ENCODE data around the gene MYCBPAP. TPM values are rescaled to one million over a fixed set of nuclear protein-coding genes. Genes with fewer than 3 reads are reported as not detected.

Gene MYCBPAP
- polyA plus RNA-seq, 6 donors from 2014 or later: 0.14 to 0.75 (median 0.47) TPM; not detected in 3

DNA sequence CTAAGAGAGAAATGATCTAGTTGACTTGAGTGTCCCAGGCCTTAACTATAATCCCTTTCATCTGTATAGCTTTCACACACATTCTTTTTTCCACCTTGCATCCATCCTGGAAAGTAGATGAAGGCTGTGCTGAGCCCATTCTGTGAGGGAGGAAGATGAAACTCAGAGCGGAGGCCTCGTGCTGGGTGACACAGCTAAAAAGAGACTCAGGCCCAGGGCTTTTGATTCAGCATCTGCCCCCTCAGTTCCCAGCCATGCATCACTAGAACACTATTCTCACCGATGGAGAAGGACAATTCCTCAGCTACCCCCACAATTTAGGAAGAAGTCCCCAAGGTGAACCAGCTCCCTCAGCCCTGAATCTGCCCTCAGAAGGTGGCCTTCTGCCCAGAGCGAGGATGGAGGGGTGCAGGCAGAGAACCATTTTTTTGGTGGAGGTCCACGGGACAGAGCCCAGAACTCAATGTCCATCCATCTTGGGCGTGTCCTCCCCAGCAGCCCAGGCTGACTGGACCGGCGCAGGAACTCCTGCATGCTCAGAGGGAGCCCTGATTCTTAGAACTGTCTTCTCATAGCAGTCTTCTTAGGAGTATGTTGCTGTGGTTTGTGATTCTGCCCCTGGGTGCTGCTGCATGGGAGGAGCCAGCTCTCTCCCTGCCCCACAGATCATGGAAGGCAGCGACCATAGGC lies 5.8 kb upstream of the MYCBPAP start:
- no peak for ATAC-seq (ENCODE audit: low read depth in 2 of 2)
- H3K4me3 Mint-ChIP-seq: no peak overlapping the region
- no peaks in the 10 kb centered on the region for H3K4me1 Mint-ChIP-seq
- H3K27me3 Mint-ChIP-seq: peaks cover 0 to 14% (median 0%) of the 10 kb centered on the region in 3 donors
- no peak for DNase-seq
- no peaks in the 10 kb centered on the region for H3K36me3 Mint-ChIP-seq
- H3K9me3 Mint-ChIP-seq: no peaks in the 10 kb centered on the region
- H3K27ac Mint-ChIP-seq: no peak overlapping the region

DNA sequence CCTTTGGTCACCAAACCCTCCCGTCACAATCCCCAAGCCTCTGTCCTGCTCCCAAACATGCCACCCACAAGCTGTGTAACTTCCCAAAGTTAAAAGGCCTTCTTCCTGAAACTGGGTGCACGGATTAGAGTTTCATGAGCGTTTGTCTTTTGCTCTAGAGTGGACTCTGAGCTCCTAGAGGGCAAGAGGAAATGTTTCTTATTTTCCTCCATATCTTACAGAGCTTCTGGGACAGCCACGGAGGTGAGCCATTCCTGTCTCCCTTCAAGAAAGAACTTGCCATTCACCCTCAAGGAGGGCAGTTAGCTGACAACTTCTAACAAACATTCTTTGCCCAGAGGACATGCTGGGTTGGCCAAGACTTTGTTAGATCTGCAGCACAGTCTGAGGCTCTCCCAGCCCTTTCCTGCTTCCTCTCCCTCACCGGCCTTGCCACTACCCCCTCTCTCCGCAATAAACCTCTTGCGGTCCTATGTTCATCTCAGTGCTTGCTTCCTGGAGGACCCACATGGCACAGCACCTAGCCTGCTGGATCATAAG lies 2.6 kb upstream of the MYCBPAP start:
- Mint-ChIP-seq H3K27me3 (peaks cover 0 to 14% (median 0%) of the 10 kb centered on the region in 3 donors), H3K4me1 (peaks cover 8 to 17% (median 12%) of the 10 kb centered on the region in 3 donors), H3K9me3 (no peaks in the 10 kb centered on the region), H3K27ac (peak overlapping the region in 1 of 6 donors; percentile 72), H3K36me3 (no peaks in the 10 kb centered on the region), H3K4me3 (peak overlapping the region in 2 of 8 donors; percentile 6 to 88)
- DNase-seq (no peak), ATAC-seq (ENCODE audit: low read depth in 2 of 2) (no peak)

DNA sequence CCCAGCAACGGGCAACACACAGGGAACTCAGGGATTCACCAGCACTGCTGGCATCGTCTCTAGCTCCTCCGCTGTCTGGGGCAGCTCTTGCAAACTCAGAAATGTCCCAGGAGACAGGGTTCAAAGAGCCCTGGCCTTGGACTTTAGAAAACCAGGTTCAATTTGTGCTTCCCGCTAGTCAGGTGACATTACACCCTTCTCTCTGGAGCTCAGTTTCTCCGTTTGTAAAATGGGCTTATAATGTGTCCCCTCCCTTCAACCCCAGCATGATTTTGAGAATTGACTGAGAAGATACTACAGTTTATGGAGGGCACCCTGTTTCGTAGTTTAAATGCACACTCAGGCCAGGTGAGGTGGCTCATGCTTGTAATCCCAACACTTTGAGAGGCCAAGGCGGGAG lies 1.9 kb upstream of the MYCBPAP start:
- ATAC-seq (ENCODE audit: low read depth in 2 of 2): no peak
- Mint-ChIP-seq H3K36me3 (no peaks in the 10 kb centered on the region), H3K27me3 (peaks cover 0 to 14% (median under 1%) of the 10 kb centered on the region in 3 donors), H3K9me3 (no peaks in the 10 kb centered on the region), H3K27ac (peak overlapping the region in 1 of 6 donors; percentile 26), H3K4me3 (peak overlapping the region in 4 of 8 donors; percentile 3 to 88 (median 20)), H3K4me1 (peaks cover 8 to 17% (median 12%) of the 10 kb centered on the region in 3 donors)
- no peak for DNase-seq

DNA sequence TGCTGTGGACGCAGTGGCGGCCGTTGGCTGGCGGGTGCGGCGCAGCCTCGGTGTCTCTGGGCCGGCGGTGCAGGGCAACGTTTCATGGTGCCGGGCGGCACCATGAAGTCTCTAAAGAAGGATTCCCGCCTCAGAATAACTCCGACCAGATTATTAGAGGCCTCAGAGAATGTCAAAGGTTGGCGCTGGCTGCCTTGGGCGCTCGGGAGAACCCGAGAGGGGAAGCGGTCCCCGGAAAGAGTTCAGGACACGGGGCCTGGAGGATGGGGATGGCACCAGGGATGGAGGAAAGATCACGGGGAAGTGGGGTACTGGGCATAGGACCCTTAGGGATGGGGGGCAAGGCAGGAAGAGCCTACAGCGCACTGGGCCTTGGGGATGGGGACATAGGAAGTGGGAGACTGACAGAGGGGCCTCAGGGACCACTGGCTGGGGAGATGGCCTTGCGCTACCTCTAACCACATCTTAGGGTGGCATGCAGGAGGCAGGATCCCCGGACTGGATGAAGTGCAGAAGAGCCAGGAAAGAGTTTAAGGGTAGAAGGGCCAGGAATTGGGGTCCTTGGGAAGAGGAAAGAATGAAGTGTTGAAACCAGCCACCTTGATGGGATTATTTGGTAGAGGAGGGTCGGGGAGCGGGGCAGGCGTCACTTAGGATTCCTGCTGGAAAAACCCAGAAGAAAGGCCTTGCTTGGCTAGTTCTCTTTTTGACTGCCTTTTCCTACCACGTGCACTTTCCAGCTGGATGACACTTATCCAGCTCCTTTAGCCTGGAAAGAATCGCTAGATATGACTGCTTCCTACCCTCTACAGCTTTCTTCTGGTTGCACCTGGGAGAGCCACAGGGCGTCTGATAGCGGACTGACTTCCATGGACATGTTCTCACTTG lies 578 bp downstream of the MYCBPAP start:
- Mint-ChIP-seq H3K4me1 (peaks cover 8 to 17% (median 12%) of the 10 kb centered on the region in 3 donors), H3K4me3 (peak overlapping the region; percentile 80 to 93 (median 90)), H3K27me3 (peaks cover 0 to 23% (median 13%) of the 10 kb centered on the region in 3 donors), H3K27ac (peak overlapping the region in 5 of 6 donors; percentile 27 to 94 (median 79)), H3K9me3 (no peaks in the 10 kb centered on the region), H3K36me3 (no peaks in the 10 kb centered on the region)
- ATAC-seq (ENCODE audit: low read depth in 2 of 2) (no peak), DNase-seq (no peak)

DNA sequence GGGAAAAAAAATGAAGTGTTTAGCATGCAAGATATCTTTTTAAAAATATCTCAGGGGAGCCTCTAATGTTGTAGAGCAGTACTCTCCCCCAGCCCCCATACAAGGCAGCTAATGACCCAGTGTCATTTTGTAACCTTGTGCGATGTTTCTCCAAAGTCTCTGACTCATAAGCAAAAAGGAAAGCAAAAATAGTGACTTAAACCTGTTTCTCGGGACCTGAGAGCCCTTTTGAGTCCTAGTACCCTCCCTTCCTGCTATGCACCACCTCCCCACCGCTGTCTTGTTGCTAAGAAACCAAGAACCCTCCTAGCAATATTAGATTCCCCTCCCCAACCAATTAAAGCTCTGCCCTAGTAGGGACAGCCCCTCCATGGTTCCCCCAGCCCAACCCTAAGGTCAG lies 2.8 kb downstream of the MYCBPAP start:
- no peaks in the 10 kb centered on the region for H3K9me3 Mint-ChIP-seq
- H3K4me3 Mint-ChIP-seq: peak overlapping the region in 1 of 8 donors; percentile 41
- H3K27me3 Mint-ChIP-seq: peaks cover 0 to 13% (median 13%) of the 10 kb centered on the region in 3 donors
- H3K27ac Mint-ChIP-seq: peak overlapping the region in 1 of 6 donors; percentile 26
- H3K36me3 Mint-ChIP-seq: no peaks in the 10 kb centered on the region
- ATAC-seq (ENCODE audit: low read depth in 2 of 2) (no peak), DNase-seq (no peak)
- peaks cover 8 to 17% (median 12%) of the 10 kb centered on the region in 3 donors for H3K4me1 Mint-ChIP-seq

DNA sequence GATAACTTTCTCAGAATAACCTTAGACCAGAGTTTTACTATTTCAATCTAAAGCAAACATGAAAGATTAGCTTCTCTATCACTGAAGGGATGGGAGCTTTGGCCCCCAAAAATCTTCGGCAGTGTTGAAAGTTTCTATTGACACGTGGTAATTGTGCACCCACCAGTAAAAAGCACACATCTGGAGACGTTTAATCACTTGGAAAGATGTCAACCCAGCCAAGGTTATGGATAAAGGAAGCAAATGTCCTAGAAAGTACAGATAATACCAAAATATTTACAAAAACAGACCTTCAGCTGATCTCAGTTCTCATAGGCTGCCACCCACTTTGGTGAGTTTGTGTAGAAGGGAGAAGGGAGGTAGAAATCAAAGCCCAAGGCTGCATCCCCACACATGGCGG lies 5.3 kb downstream of the MYCBPAP start:
- H3K36me3 Mint-ChIP-seq: no peaks in the 10 kb centered on the region
- peaks cover 6 to 11% (median 8%) of the 10 kb centered on the region in 3 donors for H3K4me1 Mint-ChIP-seq
- H3K9me3 Mint-ChIP-seq: no peaks in the 10 kb centered on the region
- peaks cover 0 to 13% (median 13%) of the 10 kb centered on the region in 3 donors for H3K27me3 Mint-ChIP-seq
- no peak overlapping the region for H3K27ac Mint-ChIP-seq
- DNase-seq: no peak
- no peak for ATAC-seq (ENCODE audit: low read depth in 2 of 2)
- no peak overlapping the region for H3K4me3 Mint-ChIP-seq

DNA sequence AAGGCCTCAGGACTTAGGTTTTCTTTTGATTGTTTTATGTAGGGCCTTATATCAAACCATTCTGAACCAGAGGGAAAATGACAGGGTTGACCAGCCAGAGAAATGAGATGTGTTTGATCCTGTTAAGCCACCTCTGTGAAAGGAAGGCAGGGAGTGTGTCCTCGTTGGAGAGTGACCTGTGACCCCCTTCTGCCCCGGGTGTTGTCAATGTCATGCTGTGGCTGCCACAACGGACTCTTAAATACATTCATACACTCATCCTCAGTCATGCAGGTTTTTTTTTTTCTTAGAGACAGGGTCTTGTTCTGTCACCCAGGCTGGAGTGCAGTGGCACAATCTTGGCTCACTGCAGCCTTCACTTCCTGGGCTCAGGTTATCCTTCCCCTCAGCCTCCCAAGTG lies 6.1 kb downstream of the MYCBPAP start:
- peaks cover 0 to 3% (median 0%) of the 10 kb centered on the region in 3 donors for H3K4me1 Mint-ChIP-seq
- no peak for DNase-seq
- no peaks in the 10 kb centered on the region for H3K9me3 Mint-ChIP-seq
- no peak overlapping the region for H3K27ac Mint-ChIP-seq
- no peak overlapping the region for H3K4me3 Mint-ChIP-seq
- peaks cover 0 to 13% (median 13%) of the 10 kb centered on the region in 3 donors for H3K27me3 Mint-ChIP-seq
- no peak for ATAC-seq (ENCODE audit: low read depth in 2 of 2)
- no peaks in the 10 kb centered on the region for H3K36me3 Mint-ChIP-seq

DNA sequence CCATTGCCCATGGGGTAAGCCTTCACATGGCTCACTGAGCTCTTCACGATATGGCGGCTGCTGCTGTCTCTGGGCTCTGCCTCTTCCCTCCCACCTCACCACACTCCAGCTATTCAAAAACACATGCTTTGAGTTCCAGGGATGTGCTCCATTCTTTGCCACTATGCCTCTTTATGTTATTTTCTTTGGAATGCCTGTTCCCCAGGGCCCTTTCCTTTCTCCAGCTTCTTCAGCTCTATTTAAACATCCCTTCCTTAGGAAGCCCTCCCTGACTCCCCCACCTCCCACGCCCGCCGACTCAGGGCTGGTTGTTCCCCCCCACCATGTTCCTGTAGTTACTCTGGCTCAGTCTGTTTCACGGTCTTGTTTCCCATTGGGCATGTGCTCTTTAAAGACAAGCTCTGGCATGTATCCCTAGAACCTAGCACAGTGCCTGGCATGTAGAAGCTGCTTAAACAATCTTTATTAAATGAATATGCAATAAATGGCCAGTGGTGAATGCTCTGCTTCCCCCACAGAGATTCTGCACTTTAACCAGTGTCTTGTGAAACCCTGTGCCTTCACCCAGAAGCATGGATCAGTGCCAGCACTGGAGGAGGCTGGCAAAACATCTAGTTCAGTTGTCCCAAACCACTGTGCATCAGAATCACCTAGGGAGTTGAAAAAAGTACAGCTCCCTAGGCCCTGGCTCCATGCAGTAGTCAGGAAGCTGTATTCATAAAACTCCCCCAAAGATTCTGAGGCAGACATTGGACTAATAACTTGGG lies 6.9 kb downstream of the MYCBPAP start:
- peaks cover 0 to 13% (median 13%) of the 10 kb centered on the region in 3 donors for H3K27me3 Mint-ChIP-seq
- no peaks in the 10 kb centered on the region for H3K36me3 Mint-ChIP-seq
- no peaks in the 10 kb centered on the region for H3K4me1 Mint-ChIP-seq
- ATAC-seq (ENCODE audit: low read depth in 2 of 2) (no peak), DNase-seq (no peak)
- H3K4me3 Mint-ChIP-seq: no peak overlapping the region
- H3K9me3 Mint-ChIP-seq: no peaks in the 10 kb centered on the region
- no peak overlapping the region for H3K27ac Mint-ChIP-seq

DNA sequence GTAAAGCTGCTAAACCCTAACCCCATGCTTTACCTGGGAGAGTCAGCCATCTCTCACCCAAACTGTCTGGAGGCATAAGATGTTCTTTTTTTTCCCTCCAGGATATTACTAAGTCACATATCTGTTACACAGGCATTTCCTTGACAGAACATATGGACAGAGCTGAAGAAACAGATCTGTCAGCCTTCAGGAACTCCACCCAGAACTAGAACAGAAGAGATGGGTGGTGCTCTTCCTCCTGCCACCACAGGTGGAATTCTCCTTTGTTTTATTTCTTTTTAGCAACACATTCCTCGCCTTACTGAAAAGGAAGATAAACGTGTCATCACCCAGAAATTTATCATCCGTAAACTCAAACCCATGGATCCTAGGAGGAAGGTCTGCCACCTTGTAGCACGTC lies 8.8 kb downstream of the MYCBPAP start:
- H3K4me1 Mint-ChIP-seq: no peaks in the 10 kb centered on the region
- DNase-seq (no peak), ATAC-seq (ENCODE audit: low read depth in 2 of 2) (no peak)
- H3K27me3 Mint-ChIP-seq: peaks cover 0 to 6% (median 5%) of the 10 kb centered on the region in 3 donors
- no peaks in the 10 kb centered on the region for H3K36me3 Mint-ChIP-seq
- no peaks in the 10 kb centered on the region for H3K9me3 Mint-ChIP-seq
- no peak overlapping the region for H3K4me3 Mint-ChIP-seq
- peak overlapping the region in 1 of 6 donors; percentile 9 for H3K27ac Mint-ChIP-seq

DNA sequence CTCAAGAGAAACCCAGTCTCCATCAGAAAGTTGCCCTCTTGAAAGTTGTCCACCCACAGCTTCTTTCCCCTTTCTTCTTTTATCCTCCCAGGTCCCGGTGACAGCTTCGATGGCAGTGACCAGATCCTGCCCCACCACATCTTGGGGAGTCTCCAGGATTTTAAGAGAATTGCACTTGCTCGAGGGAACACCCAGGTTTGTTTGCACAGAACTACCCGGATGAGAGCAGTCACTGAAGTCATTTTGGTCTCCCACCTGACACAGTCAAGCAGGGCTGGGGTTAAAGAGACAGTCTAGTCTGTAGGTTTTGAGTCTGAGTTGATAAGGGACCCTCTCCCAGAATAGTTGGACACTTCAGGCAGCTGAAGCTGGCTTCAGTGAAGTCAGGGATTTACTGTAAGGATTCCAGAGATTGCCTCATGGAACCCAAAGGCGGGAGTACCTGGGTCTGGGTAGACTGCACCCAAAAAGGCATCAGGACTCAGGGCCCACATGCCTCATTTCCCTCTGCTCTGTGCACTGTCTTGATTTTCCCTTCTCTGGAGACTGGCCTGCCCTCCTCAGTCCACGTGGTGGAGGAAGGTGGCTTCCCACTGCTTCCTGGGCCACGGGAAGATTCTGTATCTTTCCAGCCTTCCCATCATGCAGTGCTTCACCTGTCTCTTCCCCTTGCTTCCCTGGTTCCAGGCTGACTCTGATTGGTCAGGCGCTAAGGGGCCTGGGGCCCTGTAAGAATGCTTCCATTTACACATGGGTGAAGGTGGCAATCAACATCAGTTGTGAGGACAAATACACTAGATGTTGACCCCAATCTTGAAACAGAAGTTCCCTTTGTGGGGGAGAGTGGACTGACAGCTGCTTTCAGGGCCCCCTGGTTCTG lies 9.5 kb downstream of the MYCBPAP start:
- ATAC-seq (ENCODE audit: low read depth in 2 of 2) (no peak), DNase-seq (no peak)
- Mint-ChIP-seq H3K36me3 (no peaks in the 10 kb centered on the region), H3K4me1 (no peaks in the 10 kb centered on the region), H3K27me3 (no peaks in the 10 kb centered on the region), H3K4me3 (no peak overlapping the region), H3K27ac (peak overlapping the region in 1 of 6 donors; percentile 37), H3K9me3 (no peaks in the 10 kb centered on the region)

DNA sequence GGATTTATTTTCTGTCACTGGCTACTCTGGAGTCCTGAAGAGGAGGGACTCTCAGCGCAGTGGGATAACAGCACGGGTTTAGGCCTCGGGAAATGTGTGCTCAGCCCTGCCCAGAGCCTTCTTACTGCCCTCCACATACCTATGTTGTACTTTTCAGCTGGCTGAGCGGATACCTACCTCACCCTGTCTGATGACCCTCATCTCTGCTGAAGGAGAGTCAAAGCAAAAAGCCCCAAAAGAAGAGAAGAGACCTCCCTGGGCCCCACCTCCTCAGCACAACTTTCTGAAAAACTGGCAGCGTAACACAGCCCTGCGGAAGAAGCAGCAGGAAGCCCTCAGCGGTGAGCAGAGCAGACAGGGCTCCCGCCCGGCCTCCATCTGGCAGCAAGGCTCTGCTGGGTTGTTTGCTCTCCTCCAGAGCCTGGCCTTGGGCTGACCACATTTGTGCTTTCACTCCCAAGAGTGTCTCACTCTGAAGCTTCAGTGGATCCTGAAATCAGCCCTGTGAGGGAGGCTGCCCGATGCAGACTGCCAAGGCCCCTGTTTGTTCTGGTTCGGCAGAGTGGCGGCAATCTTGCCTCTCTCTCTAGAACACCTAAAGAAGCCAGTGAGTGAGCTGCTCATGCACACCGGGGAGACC lies 10.3 kb downstream of the MYCBPAP start:
- Mint-ChIP-seq H3K4me3 (no peak overlapping the region), H3K27ac (peak overlapping the region in 1 of 6 donors; percentile 33)
- no peak for ATAC-seq (ENCODE audit: low read depth in 2 of 2)

More for the DNA sequence above, 10.3 kb downstream of the MYCBPAP start:
- Mint-ChIP-seq H3K4me1 (no peaks in the 10 kb centered on the region), H3K36me3 (no peaks in the 10 kb centered on the region), H3K27me3 (no peaks in the 10 kb centered on the region), H3K9me3 (no peaks in the 10 kb centered on the region)
- DNase-seq: no peak
